GM12891 (cell line): ENCODE data around the gene ERMARD.

Experiments used
- PAX5 ChIP-seq: IDR thresholded peaks from 2 replicates; pipeline ENCODE4 v1.6.1; 2011; ENCODE audit warnings: low read length, moderate library complexity, mild to moderate bottlenecking; ENCODE audit not compliant: insufficient read depth, severe bottlenecking
- POLR2A ChIP-seq: IDR thresholded peaks from 2 replicates; pipeline ENCODE4 v1.6.1; 2011; ENCODE audit warnings: low read depth, low read length, control low read depth
- POLR2AphosphoS5 ChIP-seq: IDR thresholded peaks from 2 replicates; pipeline ENCODE4 v1.6.1; 2011; ENCODE audit warnings: low read depth, low read length, control low read depth
- TAF1 ChIP-seq: IDR thresholded peaks from 2 replicates; pipeline ENCODE4 v1.6.1; 2011; ENCODE audit warnings: low read depth, low read length, control low read depth

DNA sequence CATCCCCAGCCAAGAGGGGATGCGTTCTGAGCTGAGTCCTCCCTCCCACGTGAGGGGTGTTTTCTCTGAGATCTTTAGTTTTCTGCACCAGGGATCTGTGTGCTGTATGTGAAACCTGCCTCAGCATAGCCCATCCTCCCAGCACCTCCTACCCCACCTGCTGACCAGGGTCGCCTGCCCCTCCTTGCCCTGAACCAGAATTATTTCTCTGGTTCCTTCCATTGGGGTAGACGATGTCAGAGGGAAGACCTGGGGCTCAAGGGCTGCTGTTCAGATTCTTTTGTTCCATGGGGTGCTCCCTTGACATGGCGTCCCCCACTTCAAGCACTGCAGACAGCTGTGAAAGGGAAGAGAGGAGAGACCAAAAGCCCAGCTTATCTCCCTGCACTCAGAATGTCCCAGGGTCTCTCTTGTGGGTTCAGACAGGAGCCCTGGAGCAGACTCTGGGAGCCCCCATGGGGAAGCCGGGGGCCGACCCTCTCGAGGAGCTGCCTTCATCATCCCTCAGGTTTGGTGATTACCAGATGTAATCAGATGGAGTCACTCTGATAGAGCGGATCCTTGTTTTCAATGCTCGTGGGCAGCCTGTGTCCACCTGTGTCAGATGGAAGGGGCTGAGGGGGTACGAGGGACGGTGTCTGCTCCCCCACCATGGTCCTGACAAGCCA lies 74.3 kb downstream of the ERMARD start:
- TF ChIP-seq POLR2A (no peak), TAF1 (no peak), POLR2AphosphoS5 (no peak), PAX5 (no peak)
